DND-41 (cell line): ENCODE results near the gene CYB561D2.

ENCODE experiments used
- ATAC-seq: fragments of 200-7000 bp; cut with Tn5 transposase; 3 replicates; pipeline ENCODE4 v1.9.1; 2021; ENCODE audit warnings: low read depth; ENCODE audit not compliant: insufficient read depth
- DNase-seq: peaks from one replicate; pipeline ENCODE4 v3.0.0-alpha.2; 2020
- H2AFZ ChIP-seq: 2 replicates; pipeline ENCODE4 v1.6.0; 2012; ENCODE audit warnings: low read depth, low read length
- H3K27ac ChIP-seq: 2 replicates; pipeline ENCODE4 v1.5.1; 2012; ENCODE audit warnings: low read length, inconsistent platforms
- H3K27me3 ChIP-seq: fragments of 200-600 bp; sonication (generic); 2 replicates; pipeline ENCODE4 v1.6.0; 2012; ENCODE audit warnings: low read length, mild to moderate bottlenecking, inconsistent platforms; ENCODE audit not compliant: insufficient read depth, poor library complexity
- H3K36me3 ChIP-seq: 2 replicates; pipeline ENCODE4 v1.5.1; 2012; ENCODE audit warnings: low read length, inconsistent platforms; ENCODE audit not compliant: insufficient read depth
- H3K4me1 ChIP-seq: 2 replicates; pipeline ENCODE4 v1.5.1; 2012; ENCODE audit warnings: mild to moderate bottlenecking, low read length; ENCODE audit not compliant: insufficient read depth
- H3K4me2 ChIP-seq: 2 replicates; pipeline ENCODE4 v1.6.0; 2012; ENCODE audit warnings: mild to moderate bottlenecking, moderate library complexity, low read length, inconsistent platforms; ENCODE audit not compliant: insufficient read depth
- H3K4me3 ChIP-seq, 2 experiments: fragments of 200-600 bp in 1 of 2; shearing (Covaris generic) in 1 of 2; 2 replicates each; pipeline ENCODE4 v1.5.1; 2012 to 2016; ENCODE audit warnings: inconsistent platforms in 2 of 2, low read length in 2 of 2, mild to moderate bottlenecking in 2 of 2, low read depth in 1 of 2, moderate library complexity in 1 of 2
- H3K79me2 ChIP-seq: 2 replicates; pipeline ENCODE4 v1.6.0; 2012; ENCODE audit warnings: low read length, inconsistent platforms; ENCODE audit not compliant: insufficient read depth
- H3K9ac ChIP-seq: 2 replicates; pipeline ENCODE4 v1.6.0; 2012; ENCODE audit warnings: low read depth, mild to moderate bottlenecking, inconsistent platforms, low read length, moderate library complexity
- H3K9me3 ChIP-seq: 2 replicates; pipeline ENCODE4 v1.5.1; 2012; ENCODE audit warnings: low read length, moderate library complexity, mild to moderate bottlenecking, inconsistent platforms; ENCODE audit not compliant: insufficient read depth, severe bottlenecking
- H4K20me1 ChIP-seq: 2 replicates; pipeline ENCODE4 v1.6.0; 2012; ENCODE audit warnings: low read length; ENCODE audit not compliant: insufficient read depth
- CTCF ChIP-seq: IDR thresholded peaks from 2 replicates; pipeline ENCODE4 v1.5.1; 2012; ENCODE audit warnings: borderline replicate concordance, low read length, moderate library complexity, mild to moderate bottlenecking; ENCODE audit not compliant: poor library complexity, severe bottlenecking; ENCODE audit errors: extremely low read depth
- EZH2 ChIP-seq: IDR thresholded peaks from 3 replicates; pipeline ENCODE4 v1.6.1; 2012; ENCODE audit warnings: borderline replicate concordance, low read depth, mild to moderate bottlenecking, moderate library complexity, low read length, inconsistent platforms; ENCODE audit not compliant: severe bottlenecking

CYB561D2 gene

GRCh38 chr3:50330330-50330729 is 20.3 kb upstream of the CYB561D2 start:
- TF ChIP-seq CTCF (no peak), EZH2 (no peak)
- no peak for ATAC-seq
- peaks cover 64% of the 10 kb centered on the region for H3K79me2 ChIP-seq
- H3K4me3 ChIP-seq: no peak overlapping the region
- peaks cover 77% of the 10 kb centered on the region for H3K4me1 ChIP-seq
- no peak overlapping the region for H2AFZ ChIP-seq
- peaks cover 51% of the 10 kb centered on the region for H4K20me1 ChIP-seq
- H3K27ac ChIP-seq: no peak overlapping the region
- no peaks in the 10 kb centered on the region for H3K27me3 ChIP-seq
- H3K36me3 ChIP-seq: peaks cover 66% of the 10 kb centered on the region
- no peak overlapping the region for H3K9ac ChIP-seq
- DNase-seq: no peak
- H3K9me3 ChIP-seq: no peaks in the 10 kb centered on the region
- no peak overlapping the region for H3K4me2 ChIP-seq

- Histone ChIP-seq H3K4me3 (no peak overlapping the region), H3K79me2 (peaks cover 69% of the 10 kb centered on the region), H3K9me3 (no peaks in the 10 kb centered on the region), H3K27me3 (no peaks in the 10 kb centered on the region), H3K4me2 (no peak overlapping the region), H3K36me3 (peaks cover 65% of the 10 kb centered on the region), H4K20me1 (peaks cover 62% of the 10 kb centered on the region), H3K4me1 (peaks cover 81% of the 10 kb centered on the region), H2AFZ (no peak overlapping the region), H3K27ac (no peak overlapping the region), H3K9ac (no peak overlapping the region)
- no peak for ATAC-seq
- TF ChIP-seq EZH2: no peak
- no peak for TF ChIP-seq CTCF
- no peak for DNase-seq
Observed at GRCh38 chr3:50331364-50331907, 19.2 kb upstream of the CYB561D2 start.

- peaks cover 67% of the 10 kb centered on the region for H3K36me3 ChIP-seq
- H2AFZ ChIP-seq: no peak overlapping the region
- H3K4me1 ChIP-seq: peaks cover 76% of the 10 kb centered on the region
- H3K9ac ChIP-seq: peak overlapping the region; percentile 39; the same call in 1 of the 2 replicates
- peak overlapping the region; percentile 48; the same call in 1 of the 2 replicates for H3K27ac ChIP-seq
- ATAC-seq (no peak), DNase-seq (no peak)
- H3K4me3 ChIP-seq: 0 out of 4 replicates have a peak overlapping the region, but pooled peaks of 1 of the 2 experiments have one; percentile 29
- peak overlapping the region; percentile 81 for H3K4me2 ChIP-seq
- H3K9me3 ChIP-seq: no peaks in the 10 kb centered on the region
- TF ChIP-seq EZH2: no peak
- no peak for TF ChIP-seq CTCF
- no peaks in the 10 kb centered on the region for H3K27me3 ChIP-seq
- peaks cover 75% of the 10 kb centered on the region for H3K79me2 ChIP-seq
- H4K20me1 ChIP-seq: peaks cover 53% of the 10 kb centered on the region
Observed at GRCh38 chr3:50333744-50334328, 16.8 kb upstream of the CYB561D2 start.
